CD8-positive, alpha-beta memory T cell (primary cell): ENCODE data around the gene PRPF6. TPM values are rescaled to one million over a fixed set of nuclear protein-coding genes. Genes with fewer than 3 reads are reported as not detected.

Source experiments
- CTCF ChIA-PET: fragments of 350-600 bp; sonication (Branson Sonifier 250); formaldehyde crosslinking; loops from one replicate; lab custom pipeline; 2021; ENCODE audit warnings: antibody characterized with exemption; lab: Charles Lee
- POLR2A ChIA-PET: fragments of 350-600 bp; sonication (Branson Sonifier 250); formaldehyde crosslinking; loops from one replicate; lab custom pipeline; 2021; ENCODE audit warnings: antibody characterized with exemption; lab: Charles Lee
- DNase-seq, 5 donors: peaks; one replicate each; pipeline versions ENCODE4 v3.0.0 to v3.0.0-alpha.2; 2020 to 2022; ENCODE audit warnings: mixed read lengths in 1 of 5
- H3K27ac ChIP-seq: one replicate; pipeline ENCODE4 v1.7.0; 2013; ENCODE audit warnings: low read depth, mild to moderate bottlenecking, low read length, moderate library complexity
- H3K27me3 ChIP-seq: 2 replicates; pipeline ENCODE4 v1.7.0; 2013; ENCODE audit warnings: low read length, mild to moderate bottlenecking; ENCODE audit not compliant: insufficient read depth, poor library complexity, severe bottlenecking
- H3K36me3 ChIP-seq: 2 replicates; pipeline ENCODE4 v1.7.0; 2013; ENCODE audit warnings: mild to moderate bottlenecking, low read length, moderate library complexity; ENCODE audit not compliant: insufficient read depth
- H3K4me1 ChIP-seq: 2 replicates; pipeline ENCODE4 v1.7.0; 2013; ENCODE audit warnings: mild to moderate bottlenecking, low read length, moderate library complexity; ENCODE audit not compliant: insufficient read depth
- H3K4me3 ChIP-seq: 2 replicates; pipeline ENCODE4 v1.7.0; 2013; ENCODE audit warnings: mild to moderate bottlenecking, low read length
- H3K9me3 ChIP-seq: 2 replicates; pipeline ENCODE4 v1.7.0; 2013; ENCODE audit warnings: mild to moderate bottlenecking, low read length
- H3K27ac Mint-ChIP-seq, 8 donors: one replicate each; pipeline ENCODE4 v1.8.0; 2020 to 2021; ENCODE audit warnings: mixed read lengths in 8 of 8, mild to moderate bottlenecking in 6 of 8, inconsistent platforms in 3 of 8, moderate library complexity in 3 of 8
- H3K27me3 Mint-ChIP-seq, 2 donors: one replicate each; pipeline ENCODE4 v1.8.0; 2020 to 2021; ENCODE audit warnings: mixed read lengths in 2 of 2, mild to moderate bottlenecking in 1 of 2, moderate library complexity in 1 of 2
- H3K36me3 Mint-ChIP-seq, 3 donors: one replicate each; pipeline ENCODE4 v1.8.0; 2020 to 2021; ENCODE audit warnings: mixed read lengths in 3 of 3, inconsistent platforms in 1 of 3, mild to moderate bottlenecking in 1 of 3
- H3K4me1 Mint-ChIP-seq, 3 donors: one replicate each; pipeline ENCODE4 v1.8.0; 2020 to 2021; ENCODE audit warnings: mixed read lengths in 3 of 3, inconsistent platforms in 1 of 3, mild to moderate bottlenecking in 1 of 3
- H3K4me3 Mint-ChIP-seq, 7 donors: one replicate each; pipeline ENCODE4 v1.8.0; 2020 to 2021; ENCODE audit warnings: mixed read lengths in 7 of 7, mild to moderate bottlenecking in 6 of 7, moderate library complexity in 4 of 7, inconsistent platforms in 2 of 7
- H3K9me3 Mint-ChIP-seq, 5 donors: one replicate each; pipeline ENCODE4 v1.8.0; 2020 to 2022; ENCODE audit warnings: mixed read lengths in 5 of 5, mild to moderate bottlenecking in 3 of 5, moderate library complexity in 2 of 5, inconsistent platforms in 1 of 5
- polyA plus RNA-seq: library from polyadenylated mRNA; unstranded; fragments of 300-500 nt; fragmentation: Illumina TruSeq; gene quantifications from one replicate; pipeline ENCODE4 v1.2.3, GENCODE V29; 2021
- total RNA-seq, 2 experiments: library from RNA; stranded (reverse); gene quantifications; one replicate each; pipeline ENCODE4 v1.2.3, GENCODE V29; 2021

Gene PRPF6
- total and polyA plus RNA-seq, 3 experiments from 2014 or later = 76.2 to 97.1 (median 78.3) TPM

GRCh38 chr20:64043768-64044167, 62.8 kb downstream of the PRPF6 start:
- Histone ChIP-seq H3K4me1 (peaks cover 22% of the 10 kb centered on the region), H3K27ac (no peak overlapping the region)
- peak overlapping the region in 5 of 8 donors; percentile 19 to 68 (median 50) for H3K27ac Mint-ChIP-seq

GRCh38 chr20:64044484-64045247, 63.7 kb downstream of the PRPF6 start:
- no peaks in the 10 kb centered on the region for H3K9me3 Mint-ChIP-seq
- CTCF ChIA-PET = interaction anchor here (0.6 to 3.2 kb wide), 4 partner anchors 9 to 465 kb away, joined by 3 to 17 read pairs (median 4); no protein-coding TSS in a partner anchor
- peak overlapping the region in 3 of 8 donors; percentile 52 to 95 (median 61) for H3K27ac Mint-ChIP-seq
- Histone ChIP-seq H3K27ac (no peak overlapping the region), H3K4me3 (no peak overlapping the region), H3K27me3 (peaks cover 5% of the 10 kb centered on the region), H3K9me3 (no peaks in the 10 kb centered on the region), H3K4me1 (peaks cover 17% of the 10 kb centered on the region), H3K36me3 (no peaks in the 10 kb centered on the region)
- POLR2A ChIA-PET = interaction anchor here (0.7 kb wide), 1 partner anchor 43 kb away, joined by 4 read pairs; no protein-coding TSS in a partner anchor
- peak overlapping the region in 2 of 7 donors; percentile 46 to 68 for H3K4me3 Mint-ChIP-seq
- H3K36me3 Mint-ChIP-seq = no peaks in the 10 kb centered on the region
- no peak for DNase-seq
- H3K4me1 Mint-ChIP-seq = peaks cover 11 to 56% (median 16%) of the 10 kb centered on the region in 3 donors
- peaks cover 25 to 29% of the 10 kb centered on the region in 2 donors for H3K27me3 Mint-ChIP-seq

More at GRCh38 chr20:64043768-64044167, 62.8 kb downstream of the PRPF6 start:
- Histone ChIP-seq H3K36me3 (no peaks in the 10 kb centered on the region), H3K9me3 (no peaks in the 10 kb centered on the region), H3K27me3 (peaks cover 5% of the 10 kb centered on the region), H3K4me3 (no peak overlapping the region)
- H3K9me3 Mint-ChIP-seq = no peaks in the 10 kb centered on the region
- H3K27me3 Mint-ChIP-seq = peaks cover 22 to 29% of the 10 kb centered on the region in 2 donors
- ChIA-PET POLR2A (interaction anchor here (0.7 kb wide), 1 partner anchor 42 kb away, joined by 4 read pairs; no protein-coding TSS in a partner anchor), CTCF (interaction anchor here (0.6 to 3.2 kb wide), 3 partner anchors 14 to 464 kb away, joined by 3 to 17 read pairs (median 4); no protein-coding TSS in a partner anchor)
- DNase-seq = no peak
- H3K4me1 Mint-ChIP-seq = peaks cover 11 to 57% (median 18%) of the 10 kb centered on the region in 3 donors
- no peaks in the 10 kb centered on the region for H3K36me3 Mint-ChIP-seq
- H3K4me3 Mint-ChIP-seq = peak overlapping the region in 5 of 7 donors; percentile 50 to 89 (median 74)

- no peaks in the 10 kb centered on the region for H3K9me3 Mint-ChIP-seq
- Histone ChIP-seq H3K4me3 (no peak overlapping the region), H3K27me3 (peaks cover 13% of the 10 kb centered on the region), H3K36me3 (no peaks in the 10 kb centered on the region), H3K9me3 (no peaks in the 10 kb centered on the region), H3K4me1 (peaks cover 19% of the 10 kb centered on the region), H3K27ac (no peak overlapping the region)
- no peak for DNase-seq
- H3K36me3 Mint-ChIP-seq = no peaks in the 10 kb centered on the region
- ChIA-PET POLR2A (no interaction called here), CTCF (interaction anchor here (1.1 to 1.5 kb wide), 2 partner anchors 9 to 12 kb away, joined by 3 to 4 read pairs; no protein-coding TSS in a partner anchor)
- peaks cover 26 to 27% of the 10 kb centered on the region in 2 donors for H3K27me3 Mint-ChIP-seq
- H3K4me3 Mint-ChIP-seq = no peak overlapping the region
- peak overlapping the region in 1 of 8 donors; percentile 3 for H3K27ac Mint-ChIP-seq
- peaks cover 11 to 48% (median 15%) of the 10 kb centered on the region in 3 donors for H3K4me1 Mint-ChIP-seq
These were observed 64.5 kb downstream of the PRPF6 start for GRCh38 chr20:64045346-64046011.

- POLR2A ChIA-PET = no interaction called here
- no peaks in the 10 kb centered on the region for H3K36me3 Mint-ChIP-seq
- CTCF ChIA-PET = interaction anchor here (0.6 to 1.5 kb wide), 2 partner anchors 9 to 67 kb away, joined by 3 read pairs; no protein-coding TSS in a partner anchor
These were observed 66.1 kb downstream of the PRPF6 start for GRCh38 chr20:64047046-64047389.

GRCh38 chr20:64047968-64048401, 67.1 kb downstream of the PRPF6 start:
- Mint-ChIP-seq H3K27me3 (peaks cover 38 to 44% of the 10 kb centered on the region in 2 donors), H3K9me3 (no peaks in the 10 kb centered on the region), H3K4me1 (peaks cover 7 to 30% (median 11%) of the 10 kb centered on the region in 3 donors), H3K36me3 (no peaks in the 10 kb centered on the region), H3K27ac (no peak overlapping the region), H3K4me3 (peak overlapping the region in 1 of 7 donors; percentile 20)
- DNase-seq = no peak
- ChIA-PET POLR2A (no interaction called here), CTCF (interaction anchor here (1.2 to 1.5 kb wide), 2 partner anchors 12 to 68 kb away, joined by 3 read pairs; no protein-coding TSS in a partner anchor)
- Histone ChIP-seq H3K27ac (no peak overlapping the region), H3K4me1 (peaks cover 6% of the 10 kb centered on the region), H3K36me3 (no peaks in the 10 kb centered on the region), H3K27me3 (peaks cover 29% of the 10 kb centered on the region), H3K9me3 (no peaks in the 10 kb centered on the region), H3K4me3 (no peak overlapping the region)

More at GRCh38 chr20:64047046-64047389, 66.1 kb downstream of the PRPF6 start:
- Histone ChIP-seq H3K27ac (no peak overlapping the region), H3K4me1 (peaks cover 6% of the 10 kb centered on the region), H3K9me3 (no peaks in the 10 kb centered on the region), H3K4me3 (no peak overlapping the region), H3K36me3 (no peaks in the 10 kb centered on the region), H3K27me3 (peaks cover 26% of the 10 kb centered on the region)
- peaks cover 34 to 38% of the 10 kb centered on the region in 2 donors for H3K27me3 Mint-ChIP-seq
- no peak for DNase-seq
- peak overlapping the region in 1 of 7 donors; percentile 68 for H3K4me3 Mint-ChIP-seq
- peaks cover 7 to 33% (median 12%) of the 10 kb centered on the region in 3 donors for H3K4me1 Mint-ChIP-seq
- no peaks in the 10 kb centered on the region for H3K9me3 Mint-ChIP-seq
- no peak overlapping the region for H3K27ac Mint-ChIP-seq

GRCh38 chr20:64048402-64049044, 67.6 kb downstream of the PRPF6 start:
- Histone ChIP-seq H3K9me3 (no peaks in the 10 kb centered on the region), H3K4me1 (peaks cover 6% of the 10 kb centered on the region), H3K27ac (no peak overlapping the region), H3K4me3 (no peak overlapping the region), H3K36me3 (no peaks in the 10 kb centered on the region), H3K27me3 (peaks cover 29% of the 10 kb centered on the region)
- CTCF ChIA-PET = interaction anchor here (1.2 kb wide), 1 partner anchor 12 kb away, joined by 3 read pairs; no protein-coding TSS in a partner anchor
- Mint-ChIP-seq H3K27ac (no peak overlapping the region), H3K27me3 (peaks cover 39 to 50% of the 10 kb centered on the region in 2 donors), H3K4me3 (no peak overlapping the region), H3K36me3 (no peaks in the 10 kb centered on the region), H3K4me1 (peaks cover 5 to 27% (median 9%) of the 10 kb centered on the region in 3 donors), H3K9me3 (no peaks in the 10 kb centered on the region)
- POLR2A ChIA-PET = no interaction called here
- no peak for DNase-seq

GRCh38 chr20:64049060-64049877, 68.3 kb downstream of the PRPF6 start, which contains the start of gene SOX18:
Gene SOX18, minus strand, starts transcription at chr20:64049639. Its CDS starts 123 bp downstream, at chr20:64049516.
- POLR2A ChIA-PET = no interaction called here
- peaks cover 38 to 52% of the 10 kb centered on the region in 2 donors for H3K27me3 Mint-ChIP-seq
- no peaks in the 10 kb centered on the region for H3K9me3 Mint-ChIP-seq
- Histone ChIP-seq H3K9me3 (no peaks in the 10 kb centered on the region), H3K4me1 (peaks cover 6% of the 10 kb centered on the region), H3K27me3 (peaks cover 29% of the 10 kb centered on the region), H3K36me3 (no peaks in the 10 kb centered on the region), H3K4me3 (no peak within 1 kb of the TSS), H3K27ac (peak within 1 kb of the TSS; percentile 59)
- peaks cover 0 to 21% (median 6%) of the 10 kb centered on the region in 3 donors for H3K4me1 Mint-ChIP-seq
- H3K27ac Mint-ChIP-seq = no peak within 1 kb of the TSS
- CTCF ChIA-PET = interaction anchor here (1.2 kb wide), 1 partner anchor 11 kb away, joined by 3 read pairs; no protein-coding TSS in a partner anchor
- H3K4me3 Mint-ChIP-seq = peak within 1 kb of the TSS in 4 of 7 donors; percentile 20 to 78 (median 57)
- no peak for DNase-seq
- no peaks in the 10 kb centered on the region for H3K36me3 Mint-ChIP-seq
